Uterus (tissue), 4 donors: ENCODE data around the gene HCFC1. TPM values are rescaled to one million over a fixed set of nuclear protein-coding genes. Genes with fewer than 3 reads are reported as not detected.

ENCODE experiments used
- DNase-seq, 2 donors: peaks; one replicate each; pipeline ENCODE4 v3.0.0-alpha.2; 2019 to 2020
- H3K27ac ChIP-seq, 2 donors: fragments of 200-600 bp; sonication (generic); 1 replicate in 1 of 2; 2 replicates in 1 of 2; pipeline ENCODE4 v1.5.1; 2016 to 2018
- H3K27me3 ChIP-seq, 2 donors: fragments of 200-600 bp; sonication (generic); one replicate each; pipeline ENCODE4 v1.5.1; 2018 to 2019; ENCODE audit warnings: control low read depth in 1 of 2
- H3K36me3 ChIP-seq, 2 donors: fragments of 200-600 bp; sonication (generic); one replicate each; pipeline ENCODE4 v1.5.1; 2019; ENCODE audit warnings: control low read depth in 1 of 2
- H3K4me1 ChIP-seq, 2 donors: fragments of 200-600 bp; sonication (generic); one replicate each; pipeline ENCODE4 v1.5.1; 2018 to 2019; ENCODE audit warnings: control low read depth in 1 of 2
- H3K4me3 ChIP-seq, 2 donors: fragments of 200-600 bp; sonication (generic); 1 replicate in 1 of 2; 2 replicates in 1 of 2; pipeline ENCODE4 v1.5.1; 2018 to 2019; ENCODE audit warnings: mild to moderate bottlenecking in 1 of 2
- H3K9me3 ChIP-seq, 2 donors: fragments of 200-600 bp; sonication (generic); one replicate each; pipeline ENCODE4 v1.5.1; 2019; ENCODE audit warnings: control low read depth in 1 of 2
- POLR2A ChIP-seq, 2 donors: fragments of 450-650 bp; IDR thresholded peaks; one replicate each; pipeline ENCODE4 v1.6.1; 2016; ENCODE audit warnings: antibody characterized with exemption in 2 of 2, mild to moderate bottlenecking in 1 of 2, moderate library complexity in 1 of 2
- intact Hi-C: fragments of 100-400 bp; cut with DNase I; formaldehyde crosslinking; loops from one replicate; pipeline ENCODE4 v1.15.1; 2023; ENCODE audit warnings: low total_unique reads
- total RNA-seq, 4 donors: library from RNA; depleted of rRNA in 3 of 4; stranded (reverse); fragments of >200 nt in 3 of 4; gene quantifications; one replicate each; pipeline versions ENCODE4 v1.1.0 to v1.2.4, GENCODE V29; 2014 to 2023
- TF ChIP-seq, protein P1 (sequence below), 4 experiments: fragments of 200-600 bp in 2 of 4; fragments of 450-650 bp in 2 of 4; sonication (generic) in 2 of 4; IDR thresholded peaks; one replicate each; pipeline ENCODE4 v1.5.1; 2016 to 2019; ENCODE audit warnings: antibody characterized with exemption in 4 of 4, mild to moderate bottlenecking in 2 of 4, moderate library complexity in 1 of 4
- donor health status: DM: yes; HTN: yes; CAD: no.

HCFC1 gene
- total RNA-seq, 4 donors from 2014 or later, result 20.9 to 65.7 (median 37.3) TPM

DNA sequence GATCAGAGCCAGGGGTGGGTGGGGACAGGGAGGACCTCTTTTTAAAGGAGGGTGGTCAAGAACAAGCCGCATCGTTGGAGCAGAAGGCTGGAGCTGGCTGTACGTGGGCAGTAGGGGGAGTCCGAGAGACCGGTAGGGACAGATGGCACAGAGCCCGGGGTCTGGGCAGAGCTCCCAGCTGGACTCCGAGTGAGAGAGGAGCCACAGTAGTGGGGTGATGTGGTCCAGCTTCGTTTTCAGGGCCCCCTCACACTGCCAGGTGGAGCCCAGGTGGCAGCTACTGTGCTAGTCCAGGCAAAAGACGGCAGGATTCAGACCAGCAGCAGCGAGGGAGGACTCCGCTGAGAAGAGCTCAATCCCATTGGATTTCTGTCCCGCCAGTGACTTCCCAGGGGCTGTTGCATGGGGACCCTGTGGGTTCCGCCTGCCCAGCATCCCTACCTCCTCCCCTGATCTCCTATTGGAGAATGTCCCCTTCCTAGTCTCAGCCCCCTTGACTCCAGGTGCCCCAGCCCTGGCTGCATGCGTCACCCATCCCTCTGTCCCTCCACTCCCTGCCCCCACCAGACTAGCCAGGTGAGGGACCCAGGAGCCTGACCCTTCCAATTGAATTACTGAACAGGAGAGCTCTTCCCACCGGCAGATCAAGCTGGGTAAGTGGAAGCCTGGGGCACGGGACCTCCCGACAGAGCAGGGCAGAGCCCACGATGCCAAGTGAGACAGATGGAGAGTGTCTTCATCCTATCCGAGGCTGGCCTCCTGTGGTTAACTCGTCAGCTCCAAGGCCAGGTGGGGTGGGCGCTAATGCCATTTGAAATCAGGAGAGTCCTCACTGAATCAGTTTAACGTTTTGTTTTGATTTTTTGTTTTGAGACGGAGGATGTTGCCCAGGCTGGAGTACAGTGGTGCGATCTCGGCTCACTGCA, 48.4 kb downstream of the HCFC1 start:
- H3K4me3 ChIP-seq, result no peak overlapping the region
- TF ChIP-seq, protein P1, sequence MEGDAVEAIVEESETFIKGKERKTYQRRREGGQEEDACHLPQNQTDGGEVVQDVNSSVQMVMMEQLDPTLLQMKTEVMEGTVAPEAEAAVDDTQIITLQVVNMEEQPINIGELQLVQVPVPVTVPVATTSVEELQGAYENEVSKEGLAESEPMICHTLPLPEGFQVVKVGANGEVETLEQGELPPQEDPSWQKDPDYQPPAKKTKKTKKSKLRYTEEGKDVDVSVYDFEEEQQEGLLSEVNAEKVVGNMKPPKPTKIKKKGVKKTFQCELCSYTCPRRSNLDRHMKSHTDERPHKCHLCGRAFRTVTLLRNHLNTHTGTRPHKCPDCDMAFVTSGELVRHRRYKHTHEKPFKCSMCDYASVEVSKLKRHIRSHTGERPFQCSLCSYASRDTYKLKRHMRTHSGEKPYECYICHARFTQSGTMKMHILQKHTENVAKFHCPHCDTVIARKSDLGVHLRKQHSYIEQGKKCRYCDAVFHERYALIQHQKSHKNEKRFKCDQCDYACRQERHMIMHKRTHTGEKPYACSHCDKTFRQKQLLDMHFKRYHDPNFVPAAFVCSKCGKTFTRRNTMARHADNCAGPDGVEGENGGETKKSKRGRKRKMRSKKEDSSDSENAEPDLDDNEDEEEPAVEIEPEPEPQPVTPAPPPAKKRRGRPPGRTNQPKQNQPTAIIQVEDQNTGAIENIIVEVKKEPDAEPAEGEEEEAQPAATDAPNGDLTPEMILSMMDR (IDR thresholded peaks at IDR 0.05), result peak; percentile 29 to 54 (median 34)
- no peak for TF ChIP-seq POLR2A (IDR thresholded peaks at IDR 0.05)
- intact Hi-C loops, result no loop called here
- H3K36me3 ChIP-seq, result no peaks in the 10 kb centered on the region
- no peaks in the 10 kb centered on the region for H3K27me3 ChIP-seq
- H3K9me3 ChIP-seq, result no peaks in the 10 kb centered on the region
- peak; percentile 82 to 89 for DNase-seq
- no peak overlapping the region for H3K27ac ChIP-seq
- peaks cover 3 to 9% of the 10 kb centered on the region in 2 donors for H3K4me1 ChIP-seq

DNA sequence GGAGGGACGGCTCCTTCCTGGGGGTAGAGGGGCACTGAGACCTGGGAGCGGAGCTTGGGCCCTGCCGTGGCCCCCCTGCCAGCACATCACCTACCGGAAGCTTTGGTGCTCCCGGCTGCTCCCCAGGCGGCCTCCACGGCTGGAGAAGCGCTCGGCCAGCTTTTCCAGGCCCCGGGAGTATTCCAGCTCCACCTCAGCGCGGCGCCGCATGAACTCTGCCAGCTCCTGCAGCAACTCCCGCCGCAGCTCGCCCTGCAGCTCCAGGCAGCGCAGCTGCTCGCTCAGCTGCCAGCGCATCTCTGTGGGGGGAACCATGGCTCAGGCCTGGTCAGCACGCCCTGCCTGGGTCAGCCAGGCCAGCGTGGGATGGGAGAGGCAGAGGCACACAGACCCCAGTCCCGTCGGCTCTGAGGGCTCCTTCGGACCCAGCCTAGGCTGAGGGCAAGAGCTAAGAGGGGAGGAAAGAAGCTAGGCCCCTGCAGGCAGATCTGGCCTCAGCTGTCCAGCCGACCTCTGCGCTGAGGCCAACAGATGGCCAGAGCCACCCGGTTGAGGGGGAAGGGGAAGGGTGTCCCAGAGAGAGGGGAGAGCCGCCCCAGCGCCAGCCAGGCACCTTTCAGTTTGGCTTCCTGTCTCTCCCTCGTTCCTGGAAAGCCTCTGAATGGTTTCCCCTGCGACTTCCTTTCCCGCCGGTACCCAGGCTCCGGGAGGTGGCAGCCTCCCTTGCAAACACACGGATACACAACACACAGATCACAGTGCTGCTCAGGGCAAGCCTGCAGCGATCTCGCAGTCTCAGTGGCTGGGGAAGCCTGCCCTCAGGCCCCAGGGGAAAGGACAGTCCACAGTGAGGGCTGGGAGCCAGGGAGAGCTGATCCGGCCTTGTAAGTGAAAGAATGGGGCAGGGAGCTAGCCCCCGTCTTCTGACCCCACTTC, 49.8 kb downstream of the HCFC1 start:
- Histone ChIP-seq H3K36me3 (no peaks in the 10 kb centered on the region), H3K27ac (peak overlapping the region; percentile 33 to 70), H3K4me3 (peak overlapping the region in 1 of 2 donors; percentile 7), H3K4me1 (peaks cover under 1 to 4% of the 10 kb centered on the region in 2 donors), H3K9me3 (no peaks in the 10 kb centered on the region), H3K27me3 (no peaks in the 10 kb centered on the region)
- DNase-seq, result peak in 1 of 2 donors; percentile 48
- TF ChIP-seq, protein P1 (IDR thresholded peaks at IDR 0.05), result no peak
- no peak for TF ChIP-seq POLR2A (IDR thresholded peaks at IDR 0.05)
- intact Hi-C loops, result no loop called here

DNA sequence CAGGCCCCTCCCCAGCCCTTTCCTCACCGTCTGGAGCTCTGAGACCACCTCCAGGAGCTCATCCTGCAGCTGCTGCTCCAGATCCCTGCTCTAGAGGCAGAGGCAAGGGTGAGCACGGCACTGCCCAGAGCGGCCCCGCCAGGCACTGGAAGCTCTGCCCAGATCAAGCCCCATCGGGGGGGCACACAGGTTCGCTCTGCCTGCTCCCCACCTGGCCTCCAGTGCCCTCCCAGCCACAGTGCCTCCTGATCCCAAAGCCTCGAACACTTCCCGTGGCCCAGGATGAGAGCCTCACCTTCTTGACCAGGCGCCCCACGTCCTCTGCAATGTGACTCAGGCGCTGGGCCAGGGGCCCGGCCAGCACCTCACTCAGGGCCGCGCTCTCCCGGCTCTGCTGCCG, 50.5 kb downstream of the HCFC1 start:
- H3K4me1 ChIP-seq, result peaks cover 0 to 4% of the 10 kb centered on the region in 2 donors
- intact Hi-C loops, result no loop called here

DNA sequence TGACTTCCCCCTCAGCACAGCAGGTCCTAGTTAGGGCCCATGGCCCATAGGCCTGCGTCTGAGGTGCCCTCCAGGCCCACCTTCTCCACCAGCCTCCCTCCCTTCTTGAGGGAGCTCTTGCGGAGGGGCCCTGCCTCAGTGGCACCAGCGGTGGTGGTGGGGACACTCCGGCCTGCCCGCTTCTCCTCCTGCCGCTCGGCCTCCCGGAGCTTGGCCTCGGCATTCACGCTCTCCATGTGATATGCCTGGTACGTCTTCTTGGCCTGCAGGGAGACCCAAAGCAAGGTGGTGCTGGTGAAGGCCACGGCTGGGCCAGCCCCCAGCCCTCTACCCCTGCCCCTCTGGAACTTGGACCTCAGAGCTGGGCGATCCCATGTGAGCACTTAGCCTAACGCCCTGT, 51.1 kb downstream of the HCFC1 start:
- H3K27ac ChIP-seq, result no peak overlapping the region
- H3K36me3 ChIP-seq, result no peaks in the 10 kb centered on the region
- intact Hi-C loops, result no loop called here
- DNase-seq, result no peak
- H3K27me3 ChIP-seq, result no peaks in the 10 kb centered on the region
- H3K4me1 ChIP-seq, result peaks cover 0 to 4% of the 10 kb centered on the region in 2 donors
- no peaks in the 10 kb centered on the region for H3K9me3 ChIP-seq
- H3K4me3 ChIP-seq, result no peak overlapping the region
- TF ChIP-seq, protein P1 (IDR thresholded peaks at IDR 0.05), result no peak
- TF ChIP-seq POLR2A (IDR thresholded peaks at IDR 0.05), result no peak

More for the DNA sequence above, 50.5 kb downstream of the HCFC1 start:
- DNase-seq, result no peak
- Histone ChIP-seq H3K27me3 (no peaks in the 10 kb centered on the region), H3K27ac (peak overlapping the region; percentile 33 to 70), H3K36me3 (no peaks in the 10 kb centered on the region), H3K9me3 (no peaks in the 10 kb centered on the region), H3K4me3 (no peak overlapping the region)
- TF ChIP-seq, protein P1 (IDR thresholded peaks at IDR 0.05), result no peak
- TF ChIP-seq POLR2A (IDR thresholded peaks at IDR 0.05), result no peak
